Keratinocyte (primary cell): ENCODE results near the gene TSHZ1. TPM values are rescaled to one million over a fixed set of nuclear protein-coding genes. Genes with fewer than 3 reads are reported as not detected.

Source experiments
- DNase-seq: peaks from one replicate; pipeline ENCODE4 v3.0.0-alpha.2; 2011; ENCODE audit warnings: low read depth, missing footprints, low spot score
- FAIRE-seq: peaks from 2 replicates; lab custom pipeline; 2011; peaks lifted over from hg19 to GRCh38; lab: Jason Lieb, UNC
- H2AFZ ChIP-seq: 2 replicates; pipeline ENCODE4 v1.6.0; 2012; ENCODE audit warnings: low read length, control low read depth, inconsistent platforms; ENCODE audit not compliant: control insufficient read depth
- H3K27ac ChIP-seq: 2 replicates; pipeline ENCODE4 v1.5.1; 2011; ENCODE audit warnings: low read length; ENCODE audit not compliant: control insufficient read depth, insufficient read depth
- H3K27me3 ChIP-seq: 3 replicates; pipeline ENCODE4 v1.6.0; 2011; ENCODE audit warnings: low read length; ENCODE audit not compliant: control insufficient read depth, insufficient read depth; ENCODE audit errors: extremely low read depth
- H3K36me3 ChIP-seq, 2 experiments: 2 replicates in 1 of 2; 3 replicates in 1 of 2; pipeline ENCODE4 v1.5.1; 2011; ENCODE audit warnings: low read length in 2 of 2, mild to moderate bottlenecking in 1 of 2; ENCODE audit not compliant: control insufficient read depth in 2 of 2, insufficient read depth in 2 of 2; ENCODE audit errors: extremely low read depth in 1 of 2
- H3K4me1 ChIP-seq: 3 replicates; pipeline ENCODE4 v1.5.1; 2011; ENCODE audit warnings: low read length; ENCODE audit not compliant: control insufficient read depth, insufficient read depth; ENCODE audit errors: extremely low read depth
- H3K4me2 ChIP-seq: 3 replicates; pipeline ENCODE4 v1.6.0; 2011; ENCODE audit warnings: low read depth, low read length; ENCODE audit not compliant: control insufficient read depth, insufficient read depth; ENCODE audit errors: extremely low read depth
- H3K4me3 ChIP-seq, 3 experiments: fragments of 200-600 bp in 1 of 3; sonication (generic) in 1 of 3; 2 replicates in 2 of 3; 3 replicates in 1 of 3; pipeline ENCODE4 v1.5.1; 2011 to 2016; ENCODE audit warnings: low read length in 3 of 3, mild to moderate bottlenecking in 3 of 3, control low read depth in 2 of 3, inconsistent platforms in 1 of 3, low read depth in 1 of 3, mixed read lengths in 1 of 3, mixed run types in 1 of 3, moderate library complexity in 1 of 3; ENCODE audit not compliant: control insufficient read depth in 2 of 3, insufficient read depth in 2 of 3; ENCODE audit errors: extremely low read depth in 1 of 3
- H3K79me2 ChIP-seq: 2 replicates; pipeline ENCODE4 v1.6.0; 2012; ENCODE audit warnings: low read length; ENCODE audit not compliant: control insufficient read depth, insufficient read depth
- H3K9ac ChIP-seq: 3 replicates; pipeline ENCODE4 v1.6.0; 2011; ENCODE audit warnings: low read length; ENCODE audit not compliant: control insufficient read depth, insufficient read depth; ENCODE audit errors: extremely low read depth
- H3K9me1 ChIP-seq: 3 replicates; pipeline ENCODE4 v1.6.0; 2011; ENCODE audit warnings: low read length; ENCODE audit not compliant: control insufficient read depth, insufficient read depth; ENCODE audit errors: extremely low read depth
- H3K9me3 ChIP-seq: 2 replicates; pipeline ENCODE4 v1.5.1; 2012; ENCODE audit warnings: low read depth, low read length; ENCODE audit not compliant: control insufficient read depth
- H4K20me1 ChIP-seq: 3 replicates; pipeline ENCODE4 v1.6.0; 2011; ENCODE audit warnings: low read length; ENCODE audit not compliant: control insufficient read depth, insufficient read depth; ENCODE audit errors: extremely low read depth
- EZH2 ChIP-seq: IDR thresholded peaks from one replicate; pipeline ENCODE4 v1.6.1; 2012; ENCODE audit warnings: inconsistent platforms, mild to moderate bottlenecking, low read length, moderate library complexity
- dilution Hi-C: fragments of 300-500 bp; cut with MboI; formaldehyde crosslinking; loops from one replicate; pipeline ENCODE4 v1.7.0; 2020; ENCODE audit warnings: low sequenced_read_pairs; ENCODE audit not compliant: extremely low pct_ligation_motif_present
- polyA plus RNA-seq, 5 experiments: library from polyadenylated mRNA; depleted of rRNA in 3 of 5; stranded (reverse) in 3 of 5; stranded (forward) in 1 of 5; unstranded in 1 of 5; fragments of >200 nt; gene quantifications; 1 replicate in 1 of 5; 2 replicates in 3 of 5; 3 replicates in 1 of 5; pipeline versions ENCODE4 v1.2.1 to v1.2.3, GENCODE V29; 2011 to 2012; ENCODE audit warnings: missing spikeins in 2 of 5, low read depth in 1 of 5, low replicate concordance in 1 of 5
- TF ChIP-seq, protein P1 (sequence below), 3 experiments: IDR thresholded peaks in 1 of 3; conservative IDR thresholded peaks in 1 of 3; optimal IDR thresholded peaks in 1 of 3; 2 replicates in 2 of 3; 3 replicates in 1 of 3; pipeline versions ENCODE3 to v1.5.1; 2011; ENCODE audit warnings: low read length in 3 of 3, mild to moderate bottlenecking in 3 of 3, moderate library complexity in 2 of 3, control low read depth in 1 of 3, inconsistent platforms in 1 of 3; ENCODE audit not compliant: insufficient read depth in 2 of 3; ENCODE audit errors: extremely low read depth in 1 of 3

TSHZ1 gene
- polyA plus RNA-seq, 1 donor (not counting 4 experiments of a cell fraction or from before 2014, with no cell fraction given): 2.2 TPM

DNA sequence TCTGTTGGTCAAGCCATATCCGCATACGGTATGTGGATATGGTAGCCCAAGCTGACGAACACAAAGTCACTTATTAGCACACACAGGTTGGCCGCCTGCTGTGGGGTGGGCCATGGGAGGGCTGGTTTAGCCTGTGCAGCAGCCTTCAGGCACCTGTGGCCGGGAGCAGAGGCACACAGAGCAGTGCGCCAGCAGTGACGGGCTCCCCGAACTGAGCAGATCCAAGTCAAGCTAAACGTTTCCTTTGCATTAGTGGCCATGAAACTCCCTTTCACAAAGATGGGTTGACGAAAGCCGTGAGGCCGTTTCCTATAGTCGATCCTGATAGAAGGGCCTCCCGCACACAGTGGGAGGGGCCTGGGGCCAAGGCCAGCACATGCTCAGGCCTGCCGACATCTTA, 72.1 kb downstream of the TSHZ1 start:
- no peak for TF ChIP-seq EZH2
- TF ChIP-seq, protein P1, sequence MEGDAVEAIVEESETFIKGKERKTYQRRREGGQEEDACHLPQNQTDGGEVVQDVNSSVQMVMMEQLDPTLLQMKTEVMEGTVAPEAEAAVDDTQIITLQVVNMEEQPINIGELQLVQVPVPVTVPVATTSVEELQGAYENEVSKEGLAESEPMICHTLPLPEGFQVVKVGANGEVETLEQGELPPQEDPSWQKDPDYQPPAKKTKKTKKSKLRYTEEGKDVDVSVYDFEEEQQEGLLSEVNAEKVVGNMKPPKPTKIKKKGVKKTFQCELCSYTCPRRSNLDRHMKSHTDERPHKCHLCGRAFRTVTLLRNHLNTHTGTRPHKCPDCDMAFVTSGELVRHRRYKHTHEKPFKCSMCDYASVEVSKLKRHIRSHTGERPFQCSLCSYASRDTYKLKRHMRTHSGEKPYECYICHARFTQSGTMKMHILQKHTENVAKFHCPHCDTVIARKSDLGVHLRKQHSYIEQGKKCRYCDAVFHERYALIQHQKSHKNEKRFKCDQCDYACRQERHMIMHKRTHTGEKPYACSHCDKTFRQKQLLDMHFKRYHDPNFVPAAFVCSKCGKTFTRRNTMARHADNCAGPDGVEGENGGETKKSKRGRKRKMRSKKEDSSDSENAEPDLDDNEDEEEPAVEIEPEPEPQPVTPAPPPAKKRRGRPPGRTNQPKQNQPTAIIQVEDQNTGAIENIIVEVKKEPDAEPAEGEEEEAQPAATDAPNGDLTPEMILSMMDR (optimal IDR thresholded peaks at IDR 0.05 in 1 of 3, IDR thresholded peaks at IDR 0.05 in 1 of 3, conservative IDR thresholded peaks at IDR 0.05 in 1 of 3; ENCODE audit: extremely low read depth in 1 of 3, insufficient read depth in 2 of 3, low read length in 3 of 3): no peak
- H3K4me1 ChIP-seq: no peaks in the 10 kb centered on the region
- FAIRE-seq (no peak), DNase-seq (no peak)
- no peaks in the 10 kb centered on the region for H3K9me3 ChIP-seq
- H2AFZ ChIP-seq: no peak overlapping the region
- dilution Hi-C loops: no loop called here
- H3K27me3 ChIP-seq: no peaks in the 10 kb centered on the region
- no peaks in the 10 kb centered on the region for H4K20me1 ChIP-seq
- no peak overlapping the region for H3K27ac ChIP-seq
- no peak overlapping the region for H3K9ac ChIP-seq
- H3K36me3 ChIP-seq: peaks cover 3 to 6% of the 10 kb centered on the region in 2 experiments
- no peak overlapping the region for H3K4me2 ChIP-seq
- no peaks in the 10 kb centered on the region for H3K79me2 ChIP-seq
- no peaks in the 10 kb centered on the region for H3K9me1 ChIP-seq
- H3K4me3 ChIP-seq: no peak overlapping the region

DNA sequence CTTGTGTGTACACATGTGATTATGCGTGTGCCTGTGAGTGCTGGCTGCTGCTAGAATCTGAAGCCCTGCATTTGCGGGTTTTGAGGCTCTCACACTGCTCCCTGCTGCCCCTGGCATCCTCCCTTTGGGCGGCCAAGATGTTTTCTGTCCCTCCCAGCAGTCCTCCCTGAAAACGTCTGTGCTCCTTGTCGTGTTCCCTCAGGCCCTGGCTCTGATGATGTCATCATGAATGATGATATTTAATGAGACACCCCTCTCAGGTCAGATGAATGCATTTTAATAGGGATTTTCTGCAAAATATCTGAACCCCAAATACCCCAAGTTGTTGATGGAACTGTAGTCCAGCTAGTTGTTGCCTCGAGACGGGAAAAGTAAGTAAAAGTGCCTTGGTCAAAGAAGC, 73.1 kb downstream of the TSHZ1 start:
- FAIRE-seq (no peak), DNase-seq (no peak)
- Histone ChIP-seq H3K9me3 (no peaks in the 10 kb centered on the region), H3K27me3 (no peaks in the 10 kb centered on the region), H4K20me1 (no peaks in the 10 kb centered on the region), H3K4me3 (no peak overlapping the region), H3K9ac (no peak overlapping the region), H3K36me3 (peaks cover 3 to 7% of the 10 kb centered on the region in 2 experiments), H3K9me1 (no peaks in the 10 kb centered on the region), H2AFZ (no peak overlapping the region), H3K4me1 (no peaks in the 10 kb centered on the region), H3K4me2 (no peak overlapping the region), H3K27ac (no peak overlapping the region), H3K79me2 (no peaks in the 10 kb centered on the region)
- no peak for TF ChIP-seq EZH2
- TF ChIP-seq, protein P1 (optimal IDR thresholded peaks at IDR 0.05 in 1 of 3, IDR thresholded peaks at IDR 0.05 in 1 of 3, conservative IDR thresholded peaks at IDR 0.05 in 1 of 3; ENCODE audit: extremely low read depth in 1 of 3, insufficient read depth in 2 of 3, low read length in 3 of 3): no peak
- dilution Hi-C loops: no loop called here
